NCI-H2081 (cell line): ENCODE results near the gene CHN2.
A peak's percentile ranks its signal among the peaks of the same experiment; 100 is the strongest.
"Not testable (repeated sequence)": the region's sequence is repeated elsewhere in the genome, so short reads cannot be mapped to it uniquely, and the experiment has no call there.

Experiments
- DNase-seq, 2 experiments: peaks; one replicate each; lab custom pipeline; 2025; lab: John Stamatoyannopoulos, UW

CHN2 gene

DNA sequence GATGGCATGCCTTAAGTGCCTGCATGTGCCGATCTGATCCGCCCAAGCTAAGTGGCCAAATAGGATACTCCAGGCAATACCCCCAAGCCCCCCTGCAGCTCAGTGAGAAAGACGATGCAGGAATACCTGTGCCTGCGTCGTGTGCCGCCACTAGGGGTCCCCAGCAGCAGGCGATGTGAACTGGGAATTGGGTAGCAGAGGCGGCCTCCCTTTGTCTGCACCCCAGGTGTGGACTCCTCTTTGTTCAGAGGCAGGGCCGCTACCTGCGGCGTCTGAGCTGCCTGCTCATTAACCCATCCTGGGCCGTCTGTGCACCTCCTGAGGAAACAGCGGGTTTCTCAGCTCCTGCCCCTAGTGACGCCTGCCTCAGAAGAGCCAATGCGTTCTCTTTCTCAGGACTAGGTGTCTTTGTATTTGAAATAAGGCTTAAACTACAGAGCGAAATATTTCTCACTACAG, 4.8 kb upstream of the CHN2 start:
- DNase-seq: peak; percentile 99

DNA sequence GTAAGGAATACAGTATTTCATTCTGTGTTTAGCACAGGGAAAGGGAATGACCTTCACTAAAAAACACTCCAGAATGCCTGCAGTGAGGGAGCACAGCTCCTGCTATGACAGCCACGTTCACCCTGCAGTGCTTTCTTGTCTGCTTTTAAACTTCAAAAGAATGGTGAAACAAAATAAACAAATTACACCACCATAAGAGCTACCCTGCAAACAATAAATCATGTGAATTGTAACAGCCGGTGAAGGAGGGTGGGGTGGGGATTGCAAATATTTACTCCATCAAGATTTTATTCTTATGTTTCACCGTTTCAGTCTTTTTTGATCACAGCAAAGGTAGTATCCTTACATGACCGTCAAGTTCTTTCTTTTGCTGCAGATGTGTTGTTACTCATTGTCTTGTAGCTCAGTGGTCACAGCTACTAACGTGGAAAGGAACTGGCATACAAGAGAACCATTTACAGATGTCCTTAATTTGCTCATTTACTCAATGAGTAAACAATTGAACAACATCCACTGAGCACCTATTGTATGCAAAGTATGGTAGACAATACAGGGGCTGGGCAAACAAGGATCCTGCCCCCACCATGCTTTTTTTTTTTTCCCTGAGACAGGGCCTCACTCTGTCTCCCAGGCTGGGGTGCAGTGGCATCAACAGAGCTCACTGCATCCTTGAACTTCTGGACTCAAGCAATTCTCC, 4.1 kb upstream of the CHN2 start:
- peak; percentile 77 to 90 for DNase-seq

DNA sequence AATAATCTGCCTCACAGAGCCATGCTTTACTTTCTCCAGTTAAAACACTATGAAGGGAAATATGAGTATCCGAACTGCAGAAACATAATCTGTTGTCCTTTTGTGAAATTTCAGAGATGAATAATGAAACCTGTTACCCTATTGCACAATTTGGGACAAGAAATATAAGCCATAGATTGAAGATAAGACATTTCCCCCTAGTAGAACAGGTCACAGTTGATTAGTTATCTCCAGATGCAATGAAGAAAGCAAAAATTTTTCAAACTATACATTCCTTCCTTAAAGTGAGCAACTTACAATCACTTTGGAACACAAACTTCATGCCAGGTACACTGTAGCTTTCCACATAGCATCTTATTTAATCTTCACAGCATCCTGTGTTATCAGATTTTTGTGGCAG, 2.3 kb upstream of the CHN2 start:
- no peak for DNase-seq

DNA sequence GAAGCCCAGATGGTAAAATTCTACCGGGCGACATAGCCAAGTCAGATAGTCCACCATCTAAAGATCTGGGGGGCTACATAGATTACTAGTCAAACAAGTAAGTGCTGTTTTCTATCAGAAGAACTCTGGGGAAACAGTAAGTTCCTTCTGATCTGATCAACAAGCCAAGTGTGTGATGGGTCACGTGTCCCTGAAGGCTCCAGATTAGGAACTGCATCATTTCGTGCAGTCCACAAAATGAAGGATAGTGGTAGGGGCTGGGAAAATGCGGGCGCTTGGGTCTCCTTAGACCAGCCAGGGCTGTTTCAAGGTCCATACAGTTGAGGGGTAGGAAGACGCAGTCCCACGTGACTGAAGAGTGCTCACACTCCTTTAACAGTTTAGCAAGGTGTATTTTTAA, 1.8 kb upstream of the CHN2 start:
- DNase-seq: no peak

DNA sequence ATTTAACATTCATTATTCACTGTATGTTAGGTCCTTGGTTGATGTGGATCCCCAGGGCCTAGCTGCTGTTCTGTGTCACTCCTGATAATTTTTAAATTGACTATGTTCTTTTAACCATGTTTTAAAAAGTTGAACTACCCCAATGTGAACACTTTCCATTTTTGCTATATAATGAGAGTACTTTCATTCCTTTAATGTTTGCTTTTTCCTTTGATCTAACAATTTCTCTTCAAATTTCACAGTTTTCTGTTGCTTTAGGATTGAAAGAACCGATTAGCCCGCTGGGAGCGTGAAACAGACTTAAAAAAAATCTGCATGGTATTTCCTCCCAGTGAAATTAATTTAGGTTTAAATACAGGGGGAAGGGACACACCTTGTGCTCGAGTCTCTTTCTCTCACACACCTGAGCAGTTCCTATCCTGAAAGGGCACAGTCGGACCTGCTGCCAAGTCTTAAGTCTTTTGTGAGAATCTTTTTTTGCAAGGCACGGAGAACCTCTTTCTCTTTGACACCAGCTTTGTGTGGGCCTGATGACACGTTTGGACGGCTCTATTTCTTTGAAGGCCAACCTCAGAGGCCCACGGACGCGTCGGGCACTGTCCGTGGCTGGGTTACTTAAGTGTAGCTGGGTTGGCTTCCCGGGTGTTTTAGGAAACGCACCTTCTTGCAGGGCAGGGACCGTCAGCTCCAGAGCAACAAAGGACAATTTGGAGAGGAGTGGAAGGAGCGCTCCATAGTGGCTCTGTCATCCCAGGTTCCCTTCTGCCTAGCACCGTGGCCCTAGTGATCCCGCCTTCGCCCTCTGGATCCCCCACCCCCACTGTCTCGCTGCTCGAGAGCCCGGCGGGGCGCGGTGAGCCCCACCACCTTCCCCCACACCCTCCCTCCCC, 1.0 kb upstream of the CHN2 start:
- DNase-seq: peak; percentile 69 to 74

DNA sequence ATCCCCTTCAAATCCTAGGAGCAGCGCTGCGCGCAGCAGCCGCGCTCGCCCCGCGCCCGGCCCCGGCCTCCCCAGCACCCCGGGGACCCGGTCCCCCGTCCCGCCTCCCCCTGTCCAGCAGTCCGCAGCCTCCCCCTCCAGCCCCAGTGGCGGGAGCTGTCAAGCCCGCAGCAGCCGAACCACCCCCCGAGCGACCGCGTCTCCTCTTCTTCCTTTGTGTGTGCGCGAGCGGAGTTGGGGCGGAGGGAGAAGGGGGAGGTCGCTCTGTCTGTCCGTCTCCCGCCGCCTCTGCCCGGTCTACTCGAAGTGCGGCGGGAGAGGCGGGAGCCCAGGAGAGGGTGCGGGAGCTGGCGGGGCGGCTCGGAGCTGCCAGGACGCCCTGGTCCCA, 375 bp upstream of the CHN2 start:
- peak in 1 of 2 experiments; percentile 69 for DNase-seq

DNA sequence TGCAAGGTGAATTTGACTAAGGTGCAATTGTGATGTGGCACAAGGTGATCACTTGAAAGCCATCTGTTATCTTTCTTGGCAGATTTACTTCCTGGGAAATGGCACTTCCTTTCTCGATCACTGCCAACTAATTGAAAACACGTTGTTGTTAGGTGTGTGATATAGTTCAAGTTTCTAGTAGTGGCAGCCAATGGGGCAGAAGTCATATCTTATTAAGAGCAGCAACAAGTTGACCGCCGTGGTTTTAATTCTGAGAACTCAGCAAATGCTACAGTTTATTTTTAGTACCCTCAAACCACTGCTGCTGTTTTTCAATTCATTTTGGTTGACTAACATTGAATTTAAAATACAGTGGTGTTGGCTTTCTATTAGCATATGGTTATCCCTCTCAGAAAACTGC, 1.6 kb downstream of the CHN2 start:
- DNase-seq: peak; percentile 20 to 69

DNA sequence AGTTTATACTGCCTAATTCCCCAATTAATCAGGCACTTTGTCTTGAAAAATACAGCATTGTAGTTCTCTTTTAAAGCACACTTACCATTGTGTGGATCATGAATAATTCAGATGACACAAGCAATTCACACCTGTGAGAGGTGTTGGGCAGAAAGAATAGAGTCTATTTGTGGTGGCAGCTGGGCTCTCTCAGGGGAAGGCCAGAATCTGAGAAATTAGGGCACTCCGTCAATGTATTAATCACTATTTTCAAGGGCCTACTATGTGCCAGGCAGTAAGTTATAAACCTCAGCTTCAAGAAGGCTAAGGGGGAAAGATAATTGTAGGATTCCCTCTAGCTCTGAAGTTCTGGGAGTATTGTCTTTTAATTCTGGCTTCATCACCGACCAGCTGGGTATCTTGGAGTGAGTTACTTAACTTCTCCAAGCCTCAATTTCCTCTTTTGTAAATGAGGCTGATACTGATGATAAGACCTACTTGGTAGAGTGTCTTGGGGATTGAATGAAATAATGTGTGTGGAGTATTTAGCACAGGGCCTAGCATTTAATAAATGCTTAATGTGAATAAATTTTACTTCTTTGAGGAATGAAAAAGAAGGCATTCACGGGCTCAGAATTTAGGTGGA, 2.5 kb downstream of the CHN2 start:
- peak; percentile 33 to 56 for DNase-seq

DNA sequence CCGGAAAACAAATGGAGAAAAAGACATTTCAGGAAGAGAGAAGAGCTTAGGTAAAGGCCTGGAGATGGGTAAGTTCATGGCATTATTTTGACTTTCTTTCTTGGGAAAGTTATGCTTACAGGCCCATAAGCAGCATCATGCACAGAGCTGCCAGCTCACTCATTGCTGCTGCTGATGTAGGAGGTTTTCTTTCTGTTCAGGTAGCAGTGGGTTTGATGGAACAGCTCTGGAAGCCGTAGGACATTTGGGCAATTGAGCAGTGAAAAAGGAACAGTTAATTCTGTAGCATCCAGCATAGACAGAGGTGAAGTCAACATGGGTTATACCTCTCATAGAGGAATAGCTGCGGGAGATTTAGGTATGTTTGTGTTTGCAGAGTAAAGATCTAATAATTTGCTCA, 3.3 kb downstream of the CHN2 start:
- DNase-seq: peak in 1 of 2 experiments; percentile 42

DNA sequence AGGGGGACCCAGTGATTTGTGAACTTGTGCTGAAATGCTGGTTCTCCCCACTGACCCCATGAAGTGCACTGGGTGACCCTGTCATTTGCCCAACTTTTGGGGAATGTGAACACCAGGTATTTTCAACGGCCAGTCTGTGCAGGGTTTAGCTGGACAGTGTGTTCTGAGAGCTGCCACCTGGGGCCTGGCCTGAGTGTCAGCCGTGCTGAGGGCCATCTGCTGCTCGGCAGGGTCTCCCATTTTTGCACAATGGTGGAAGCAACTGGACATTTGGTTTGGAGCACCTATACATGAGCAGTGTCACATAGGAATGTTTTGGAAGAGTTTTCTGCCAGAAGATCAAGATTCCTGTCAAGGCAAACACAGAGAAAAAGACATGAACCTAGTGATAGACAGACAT, 5.2 kb downstream of the CHN2 start:
- DNase-seq: no peak

DNA sequence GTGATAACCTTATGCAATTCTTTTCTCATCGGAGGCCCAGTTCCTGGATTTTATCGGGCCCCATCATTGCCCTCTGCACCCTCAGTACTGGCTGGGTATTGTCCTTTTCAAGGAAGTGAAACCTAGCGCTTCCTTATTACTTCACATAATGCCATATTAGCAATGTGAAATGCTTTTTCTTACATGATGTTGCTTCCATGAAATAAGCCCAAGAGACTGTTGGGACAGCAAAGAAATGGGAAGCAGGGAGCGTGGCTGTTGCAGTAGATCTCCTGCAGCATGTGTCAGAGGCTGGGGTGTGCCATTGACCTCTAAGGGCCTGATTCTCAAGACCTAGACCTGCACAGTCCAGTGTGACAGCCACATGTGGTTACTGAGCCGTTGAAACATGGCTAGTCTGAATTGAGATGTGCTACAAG, 8.1 kb downstream of the CHN2 start:
- DNase-seq: no peak

DNA sequence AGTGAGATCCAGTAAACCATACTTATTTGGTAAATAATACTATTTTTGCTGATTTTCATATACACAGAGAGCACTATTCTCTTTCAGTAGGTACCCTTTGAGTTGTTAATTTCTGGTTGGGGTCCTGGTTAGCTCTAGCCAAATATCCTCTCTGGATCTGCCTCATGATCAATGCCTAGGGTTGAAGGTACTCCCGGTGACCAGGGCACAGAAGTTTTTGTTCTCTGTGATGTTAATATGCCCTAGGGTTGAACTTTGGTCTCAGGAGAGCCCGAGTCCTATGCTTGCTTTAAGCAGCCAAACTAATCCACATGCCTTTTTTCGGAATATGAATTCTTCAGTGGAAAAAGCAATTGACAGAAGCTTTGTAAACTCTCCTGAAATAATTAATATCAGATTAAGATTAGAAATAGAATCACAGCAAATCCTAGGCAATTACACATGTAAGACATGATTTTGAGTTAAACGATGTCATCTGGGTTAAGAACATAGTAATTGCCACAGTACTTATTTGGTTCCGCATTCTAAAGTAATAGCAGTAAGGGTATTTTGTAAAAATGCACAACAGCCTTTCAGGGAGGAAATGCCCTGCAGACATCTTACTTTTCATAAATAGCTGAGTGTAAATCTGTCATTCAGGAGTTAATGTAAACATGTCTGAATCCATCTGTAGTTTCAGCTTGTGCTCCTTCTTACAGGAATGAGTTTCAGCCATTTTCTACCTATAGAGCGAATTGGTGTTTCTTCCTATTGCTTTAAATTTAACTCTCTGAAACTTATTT, 10.1 kb downstream of the CHN2 start:
- no peak for DNase-seq

DNA sequence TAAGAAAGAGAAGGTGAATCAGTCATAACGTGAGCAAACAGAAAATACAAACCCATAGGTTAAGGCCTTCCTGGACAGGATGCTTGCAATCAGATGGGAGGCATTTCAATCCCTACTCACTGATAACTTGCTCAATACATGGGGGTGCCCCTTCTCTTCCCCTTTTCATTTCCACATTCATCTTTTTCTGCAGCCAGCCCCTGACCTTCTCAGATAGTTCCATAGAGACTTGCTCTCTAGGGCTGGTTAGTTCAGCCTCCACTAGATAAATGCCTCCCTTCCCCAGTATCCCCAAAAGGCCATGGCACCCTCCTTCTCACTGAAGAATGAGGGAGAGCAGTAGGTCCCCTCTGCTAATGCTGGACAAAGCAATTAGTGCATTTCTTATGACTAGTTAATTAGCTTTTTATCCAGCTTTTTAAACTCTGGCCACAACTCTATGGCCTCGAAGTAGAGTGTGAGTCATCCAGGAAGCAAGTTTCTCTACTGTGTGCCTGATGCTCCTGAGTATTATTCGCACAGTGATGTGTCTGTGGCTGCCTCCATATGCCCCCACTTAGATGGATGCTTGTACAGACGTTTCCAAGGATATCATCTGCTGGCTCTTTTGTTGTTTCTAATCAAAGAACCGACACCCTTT, 12.7 kb downstream of the CHN2 start:
- no peak for DNase-seq

DNA sequence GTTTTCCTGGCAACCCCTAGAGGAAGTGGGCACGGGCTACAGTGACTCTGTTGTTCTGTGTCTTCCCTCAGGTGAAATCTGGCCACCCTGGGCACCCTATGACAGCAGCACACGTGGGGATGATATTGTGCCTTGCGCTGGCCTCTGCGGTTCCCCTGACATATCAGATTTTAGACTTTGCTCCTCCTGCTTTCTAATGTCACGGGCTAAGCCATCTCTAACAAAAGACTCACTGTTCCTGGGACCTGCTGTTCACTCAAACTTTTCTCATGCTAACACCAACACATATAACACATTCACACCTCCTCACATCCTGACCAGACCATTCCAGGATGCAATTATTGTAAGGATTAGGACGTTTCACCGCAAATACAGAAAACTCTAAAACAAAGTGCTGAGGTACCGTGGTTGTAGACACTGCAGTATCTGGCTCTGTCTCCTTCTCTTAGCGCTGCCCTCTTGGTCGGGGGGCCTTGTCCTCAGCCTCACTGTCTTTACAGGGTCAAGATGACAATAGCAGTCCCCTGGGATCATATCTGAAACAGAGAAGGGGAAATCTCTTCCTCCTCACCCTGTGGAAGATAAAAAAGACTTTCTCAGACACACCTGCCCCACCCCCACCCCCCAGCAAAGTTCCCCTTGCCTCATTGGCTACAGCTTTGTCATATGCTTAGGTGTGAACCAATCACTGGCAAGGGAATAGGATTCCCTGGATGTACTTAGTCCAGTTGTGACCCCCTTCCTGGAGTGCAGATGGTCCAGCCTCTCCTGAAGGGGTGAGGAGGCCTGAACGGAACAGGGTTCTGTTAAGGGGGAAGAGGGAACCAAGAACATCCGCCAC, 14.1 kb downstream of the CHN2 start:
- no peak for DNase-seq

DNA sequence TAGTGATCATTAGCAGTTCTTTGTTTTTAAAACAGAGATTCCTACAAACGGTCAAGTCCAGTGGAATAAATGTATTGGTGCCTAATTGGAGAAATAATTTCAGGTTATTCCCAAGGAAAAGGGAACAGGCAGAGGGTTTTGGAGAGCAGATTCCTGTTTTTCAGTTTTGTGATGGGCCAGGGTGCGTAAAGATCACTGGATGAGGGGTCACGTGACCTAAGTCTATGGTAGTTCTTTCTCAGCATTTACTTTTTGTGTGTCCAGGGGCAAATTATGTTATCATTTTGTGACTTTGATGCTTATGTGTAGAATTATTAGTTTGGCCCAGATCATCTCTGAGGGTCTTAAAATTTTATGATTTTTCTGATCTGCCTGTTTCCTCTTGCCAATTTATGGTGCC, 15.2 kb downstream of the CHN2 start:
- no peak for DNase-seq

DNA sequence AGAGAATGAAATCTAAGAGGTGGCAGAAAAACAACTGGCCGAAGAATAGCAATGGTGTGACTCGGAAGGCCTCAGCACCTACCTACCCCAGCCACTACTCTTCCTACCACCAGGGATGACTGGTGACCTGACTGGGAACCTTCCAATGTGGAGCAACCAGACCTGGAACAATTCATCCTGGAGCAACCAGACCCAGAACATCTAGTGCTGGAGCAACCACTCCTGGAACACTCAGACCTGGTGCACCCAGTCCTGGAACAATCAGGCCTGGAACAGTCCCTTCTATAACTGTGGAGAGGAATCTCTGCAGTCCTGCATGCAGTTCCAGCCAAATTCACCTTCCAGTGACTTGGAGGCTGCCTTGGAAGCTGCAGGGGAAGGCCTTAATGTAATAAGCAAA, 18.2 kb downstream of the CHN2 start:
- not testable (repeated sequence) for DNase-seq

DNA sequence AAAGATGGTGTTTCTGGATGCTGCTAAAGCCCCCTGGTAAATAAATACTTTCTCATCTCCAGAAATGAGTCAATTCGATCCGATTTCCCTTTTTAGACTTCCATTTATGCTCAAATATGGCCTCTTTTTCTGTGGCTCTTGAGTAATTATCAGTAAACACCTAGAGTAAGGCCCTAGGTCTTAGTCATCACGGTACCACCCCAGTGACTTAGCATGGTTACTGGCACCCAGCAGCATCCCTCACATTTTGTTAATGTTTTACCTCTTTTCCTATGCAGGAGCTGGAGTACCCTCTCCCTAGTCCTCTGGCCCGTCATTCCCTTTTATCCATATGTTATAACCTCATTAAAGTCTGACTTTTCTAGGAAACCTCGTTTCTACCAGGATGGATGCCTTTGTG, 19.5 kb downstream of the CHN2 start:
- no peak for DNase-seq

DNA sequence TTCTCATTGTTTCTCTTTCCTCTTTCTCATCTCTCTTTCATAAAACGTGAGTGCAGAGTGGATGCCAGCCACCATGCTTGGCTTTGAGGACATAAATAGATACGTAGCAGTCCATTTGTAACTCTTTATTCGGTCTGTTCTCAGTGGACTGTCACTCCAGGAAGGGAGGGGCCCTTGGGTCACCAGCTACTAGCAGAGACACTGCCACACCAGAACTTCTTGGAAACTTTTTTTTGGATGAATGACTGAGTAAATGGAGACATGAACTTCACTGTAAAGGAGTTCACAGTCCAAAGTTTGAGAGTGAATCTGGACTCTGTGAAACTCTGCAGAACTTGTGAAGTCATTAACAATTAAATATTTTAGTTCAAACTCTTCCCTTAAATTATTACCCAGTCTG, 20.2 kb downstream of the CHN2 start:
- no peak for DNase-seq

DNA sequence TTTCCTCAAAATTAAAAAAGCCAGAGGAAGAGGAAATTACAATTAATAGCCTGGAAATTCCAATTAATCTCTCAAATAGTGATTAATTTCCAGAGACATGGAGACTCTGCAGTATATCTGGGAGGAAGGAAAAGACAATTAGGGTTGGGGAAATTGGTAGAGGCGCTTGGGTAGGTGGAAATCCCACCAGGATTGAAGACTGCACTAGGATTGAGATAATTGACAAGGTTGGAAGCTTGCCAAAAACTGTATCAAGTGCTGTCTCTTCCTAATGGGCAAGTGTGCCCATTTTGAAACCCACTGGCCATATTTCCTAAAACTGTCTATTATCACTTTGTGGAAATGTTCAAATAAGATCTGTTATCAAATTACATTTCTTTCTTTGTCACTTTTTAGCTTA, 21.6 kb downstream of the CHN2 start:
- no peak for DNase-seq

DNA sequence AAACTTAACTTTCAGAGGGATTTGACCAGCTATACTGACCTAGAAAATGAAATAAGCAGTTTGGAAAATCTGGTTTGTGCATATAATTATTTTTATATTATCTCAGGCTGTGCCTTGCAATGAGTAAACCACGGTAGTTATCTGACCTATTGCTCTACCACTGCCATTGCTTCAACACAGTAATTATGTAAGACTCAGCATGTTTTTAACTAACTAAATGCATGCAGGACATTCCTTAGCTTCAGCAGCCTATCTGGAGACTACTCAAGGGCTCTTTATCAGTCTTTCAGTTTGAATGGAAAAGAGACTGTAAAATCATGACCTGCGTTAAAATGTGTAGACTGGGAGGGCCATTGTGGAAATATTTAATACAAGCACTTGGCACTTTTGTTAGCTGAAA, 22.5 kb downstream of the CHN2 start:
- DNase-seq: no peak

DNA sequence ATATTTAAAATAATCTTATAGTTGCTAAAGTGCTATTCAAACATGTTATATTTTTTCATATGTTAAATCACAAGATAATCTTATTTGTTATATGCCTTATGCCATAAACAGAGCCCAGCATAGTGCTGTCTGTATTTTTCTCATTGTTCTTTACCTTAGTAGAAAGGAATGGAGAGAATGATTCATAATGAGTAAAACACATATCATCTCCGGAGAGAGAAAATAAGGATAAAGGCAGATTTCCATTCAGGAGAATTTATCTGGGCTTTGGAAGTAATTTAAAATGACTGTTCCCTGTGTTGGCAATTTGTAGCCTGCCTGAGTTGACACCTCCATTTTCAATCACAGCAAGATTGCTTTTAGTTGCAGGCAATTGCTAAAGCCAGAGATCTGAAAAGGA, 30.2 kb downstream of the CHN2 start:
- no peak for DNase-seq
